Measurements from ENCODE around the gene NDUFAF2.
"Not testable (repeated sequence)": the region's sequence is repeated elsewhere in the genome, so short reads cannot be mapped to it uniquely, and the experiment has no call there.

Gene NDUFAF2, protein sequence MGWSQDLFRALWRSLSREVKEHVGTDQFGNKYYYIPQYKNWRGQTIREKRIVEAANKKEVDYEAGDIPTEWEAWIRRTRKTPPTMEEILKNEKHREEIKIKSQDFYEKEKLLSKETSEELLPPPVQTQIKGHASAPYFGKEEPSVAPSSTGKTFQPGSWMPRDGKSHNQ

DNA sequence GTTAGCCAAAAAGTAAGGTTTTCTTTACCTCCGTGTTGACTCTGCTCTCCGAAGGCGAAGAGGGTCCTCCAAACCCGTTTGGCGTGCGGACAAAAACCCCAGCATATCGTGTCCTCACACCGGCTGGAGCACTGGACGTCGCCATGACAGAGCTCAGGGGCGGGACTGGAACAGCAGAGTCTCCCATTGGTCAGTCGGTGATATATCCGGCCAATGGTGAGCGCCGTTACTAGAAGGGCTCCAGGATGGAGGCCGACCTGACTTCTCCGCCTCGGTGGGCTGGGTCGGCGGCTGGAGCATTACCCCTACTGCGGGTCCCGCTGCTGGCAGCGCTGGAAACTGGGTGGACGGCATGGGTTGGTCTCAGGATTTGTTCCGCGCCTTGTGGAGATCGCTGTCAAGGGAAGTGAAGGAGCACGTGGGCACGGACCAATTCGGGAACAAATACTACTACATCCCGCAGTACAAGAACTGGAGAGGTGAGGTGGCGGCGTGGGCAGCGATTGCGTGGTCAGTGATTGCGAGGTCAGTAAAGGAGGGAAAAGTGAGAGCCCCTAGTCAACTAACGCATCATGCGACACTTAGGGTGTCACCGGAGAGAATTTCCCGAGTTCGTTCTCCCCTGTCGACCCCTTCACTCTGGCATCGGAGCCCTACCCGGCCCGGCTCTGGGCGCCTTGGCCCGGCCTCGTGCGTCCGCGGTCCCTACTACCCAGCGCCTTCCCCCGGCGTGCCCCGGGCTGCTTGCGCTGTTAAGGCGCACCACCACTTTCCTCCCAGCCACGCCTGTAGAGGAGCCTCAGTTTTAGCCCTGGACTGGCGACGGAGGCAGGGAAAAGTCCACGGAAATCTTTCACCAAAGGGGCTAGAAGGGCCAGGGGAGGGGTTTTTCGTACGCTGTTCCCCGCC, at the start of gene NDUFAF2, which contains the start of gene ERCC8:
NDUFAF2 (plus strand) TSS at position 302 of the 909 bp plus-strand sequence; CDS start at position 353, 51 bp downstream.
ERCC8 (minus strand) TSS at position 167 of the 909 bp plus-strand sequence; CDS start at position 105, 62 bp downstream.
- DNase-seq, result peak; percentile 77

- DNase-seq, result no peak
Observed at GRCh38 chr5:60896991-60897390, 48.0 kb upstream of the NDUFAF2 start.

DNA sequence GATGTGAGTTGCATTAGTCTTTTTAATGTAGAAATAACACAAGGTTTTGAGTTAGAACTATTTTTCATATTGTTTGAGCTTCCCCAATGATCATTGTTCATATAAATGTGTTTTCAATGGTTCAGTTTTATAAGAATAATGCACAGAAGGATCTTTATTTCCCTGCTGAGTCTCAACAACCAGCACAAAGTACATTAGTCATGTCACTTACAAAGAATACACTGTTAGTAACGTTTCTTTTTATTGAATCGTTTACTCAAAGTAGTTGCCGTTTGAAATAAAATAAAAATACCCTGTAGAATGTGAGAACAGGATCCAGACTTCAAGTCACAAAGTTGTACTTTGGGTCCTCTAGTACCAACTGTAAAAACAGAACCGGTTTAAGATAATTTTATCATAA, 41.6 kb upstream of the NDUFAF2 start:
- no peak for DNase-seq

GRCh38 chr5:60916646-60917045, 28.4 kb upstream of the NDUFAF2 start:
- DNase-seq, result no peak

DNA sequence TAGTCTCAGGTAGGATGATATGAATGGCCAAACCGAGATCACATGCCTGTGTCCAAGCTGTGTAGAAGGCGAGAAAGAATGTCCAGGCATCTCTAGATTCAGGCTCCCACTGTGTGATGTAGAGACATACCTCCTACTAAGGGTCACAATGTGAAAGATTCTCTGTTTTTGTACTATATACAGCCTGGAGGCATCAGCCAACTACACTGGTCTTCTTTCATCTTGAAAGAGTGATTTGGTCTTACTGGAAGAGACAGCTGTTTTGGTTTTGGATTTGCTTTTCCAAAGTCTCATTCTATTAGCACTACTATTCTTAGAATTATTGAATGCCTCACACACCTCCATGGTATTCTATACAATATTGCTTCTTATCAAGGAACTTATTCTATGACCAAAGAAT, 26.5 kb upstream of the NDUFAF2 start:
- no peak for DNase-seq

- DNase-seq, result no peak
Observed at GRCh38 chr5:60927450-60927849, 17.6 kb upstream of the NDUFAF2 start.

GRCh38 chr5:60929024-60929423, 16.0 kb upstream of the NDUFAF2 start:
- no peak for DNase-seq

DNA sequence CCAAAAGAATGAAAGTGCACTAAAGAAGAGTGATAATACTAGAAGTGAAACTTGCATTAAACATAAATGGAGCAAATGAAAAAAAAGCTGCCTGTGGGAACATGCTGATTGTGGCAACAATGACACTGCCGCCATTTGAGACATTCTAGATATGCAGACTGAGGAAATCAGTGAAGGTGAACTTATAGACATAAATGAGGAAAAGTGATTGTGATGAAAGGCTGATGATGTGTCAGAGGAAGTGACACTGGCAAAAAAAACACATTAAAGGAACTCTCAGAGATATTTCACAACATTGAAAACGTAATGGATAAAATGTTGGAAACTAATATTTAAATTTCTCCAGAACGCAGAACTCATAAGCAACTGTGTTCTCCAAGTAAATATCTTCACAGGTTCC, 1.4 kb upstream of the NDUFAF2 start:
- no peak for DNase-seq

DNA sequence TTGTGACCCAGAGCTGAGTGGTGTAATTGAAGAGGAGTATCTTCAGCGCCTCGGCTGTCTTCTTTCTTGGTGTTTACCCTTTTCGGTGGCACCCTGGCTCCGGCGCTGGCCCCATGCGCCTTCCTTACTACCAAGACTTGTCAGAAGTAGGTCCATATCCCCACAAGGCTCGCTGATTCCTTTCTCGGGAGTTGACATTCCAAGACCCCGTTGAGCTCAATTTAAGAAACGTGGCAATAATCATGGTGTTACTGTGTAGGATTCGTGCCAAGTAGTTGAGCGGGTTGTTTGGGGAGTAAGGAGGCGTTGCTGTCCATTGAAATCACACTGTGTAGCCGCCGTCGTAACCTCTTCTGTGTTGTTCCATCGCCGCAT, 795 bp downstream of the NDUFAF2 start:
- peak; percentile 41 for DNase-seq

GRCh38 chr5:60948738-60949137, 3.7 kb downstream of the NDUFAF2 start:
- DNase-seq, result no peak

DNA sequence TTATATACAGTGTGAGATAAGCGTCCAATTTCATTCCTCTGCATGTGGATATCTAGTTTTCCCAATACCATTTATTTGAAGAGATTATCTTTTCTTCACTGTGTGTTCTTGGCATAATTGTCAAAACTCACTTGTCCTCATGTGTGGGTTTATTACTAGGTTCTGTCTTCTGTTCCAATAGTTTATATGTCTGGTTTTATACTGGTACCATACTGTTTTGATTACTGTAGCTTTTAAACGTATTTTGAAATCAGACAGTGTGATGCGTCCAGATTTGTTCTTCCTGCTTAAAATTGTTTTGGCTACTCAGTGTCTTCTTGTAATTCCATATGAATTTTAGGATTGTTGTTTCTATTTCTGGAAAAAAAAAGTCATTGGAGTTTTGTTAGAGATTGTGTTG, 10.2 kb downstream of the NDUFAF2 start:
- DNase-seq, result no peak

DNA sequence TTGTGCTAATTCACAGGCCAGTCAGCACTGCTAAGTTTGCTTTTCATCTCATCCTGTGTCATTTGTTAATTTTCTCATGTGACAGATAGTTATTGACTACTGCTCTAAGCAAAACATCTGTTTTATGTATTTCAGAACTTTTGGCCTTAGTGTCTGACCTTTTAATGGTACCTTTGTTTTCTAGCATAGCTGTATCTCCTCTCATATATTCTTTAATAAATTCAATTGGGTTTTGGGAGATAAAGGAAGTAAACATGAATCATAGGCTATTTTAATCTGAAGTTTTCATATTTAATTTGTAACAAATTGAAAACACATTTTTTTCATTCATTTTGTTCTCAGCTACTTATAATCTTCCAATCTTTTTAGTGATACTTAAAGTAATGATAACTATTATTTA, 13.1 kb downstream of the NDUFAF2 start:
- no peak for DNase-seq

GRCh38 chr5:60958712-60959111, 13.7 kb downstream of the NDUFAF2 start:
- DNase-seq, result no peak

- DNase-seq, result peak; percentile 19
Observed at GRCh38 chr5:60959156-60959555, 14.2 kb downstream of the NDUFAF2 start.

DNA sequence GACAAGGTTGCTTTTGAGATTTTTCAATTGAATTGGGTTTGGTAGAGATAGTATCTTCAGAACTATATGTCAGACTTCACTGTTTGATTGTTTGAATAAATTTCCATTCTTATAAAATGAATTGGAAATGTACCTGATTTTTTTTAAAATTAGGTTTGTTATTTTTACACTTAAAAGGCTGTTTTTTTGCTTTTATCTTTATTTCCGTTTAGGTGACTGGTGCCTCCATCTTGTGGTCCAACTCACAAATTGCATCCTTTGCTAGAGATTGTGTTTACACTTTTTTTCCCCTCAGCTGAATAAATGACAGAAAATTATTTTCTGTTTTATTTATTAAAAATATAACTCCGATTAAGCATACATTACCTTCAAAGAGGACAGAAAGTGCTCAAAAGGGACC, 15.6 kb downstream of the NDUFAF2 start:
- no peak for DNase-seq

GRCh38 chr5:60961685-60962084, 16.7 kb downstream of the NDUFAF2 start:
- DNase-seq, result no peak

- no peak for DNase-seq
Observed at GRCh38 chr5:60972231-60972630, 27.2 kb downstream of the NDUFAF2 start.

DNA sequence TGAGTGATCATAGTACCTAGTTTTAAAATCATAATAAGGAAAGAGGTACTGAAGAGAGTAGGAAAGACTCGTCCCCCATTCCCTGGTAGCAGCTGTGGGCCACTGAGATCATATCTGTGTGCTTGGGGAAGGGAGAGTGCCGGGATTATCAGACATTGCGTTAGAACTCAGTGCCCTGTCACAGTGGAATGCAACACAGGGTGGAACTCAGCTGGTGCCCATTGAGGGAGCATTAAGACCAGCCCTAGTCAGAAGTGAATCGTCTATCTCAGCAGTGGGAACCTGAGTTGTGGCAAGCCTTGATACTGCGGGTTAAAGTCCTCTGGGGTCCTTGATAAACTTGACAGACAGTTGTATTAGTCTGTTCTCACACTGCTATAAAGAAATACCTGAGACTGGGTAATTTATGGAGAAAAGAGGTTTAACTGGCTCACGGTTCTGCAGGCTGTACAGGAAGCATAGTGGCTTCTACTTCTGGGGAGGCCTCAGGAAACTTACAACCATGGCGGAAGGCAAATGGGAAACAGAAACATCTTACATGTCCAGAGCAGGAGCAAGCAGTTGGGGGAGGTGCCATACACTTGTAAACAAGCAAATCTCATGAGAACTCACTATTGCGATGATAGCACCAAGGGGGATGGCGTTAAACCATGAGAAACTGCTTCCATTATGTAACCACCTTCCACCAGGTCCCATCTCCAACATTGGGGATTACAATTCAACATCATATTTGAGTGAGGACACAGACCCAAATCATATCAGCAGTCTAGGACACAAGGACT, 33.1 kb downstream of the NDUFAF2 start:
- no peak for DNase-seq

DNA sequence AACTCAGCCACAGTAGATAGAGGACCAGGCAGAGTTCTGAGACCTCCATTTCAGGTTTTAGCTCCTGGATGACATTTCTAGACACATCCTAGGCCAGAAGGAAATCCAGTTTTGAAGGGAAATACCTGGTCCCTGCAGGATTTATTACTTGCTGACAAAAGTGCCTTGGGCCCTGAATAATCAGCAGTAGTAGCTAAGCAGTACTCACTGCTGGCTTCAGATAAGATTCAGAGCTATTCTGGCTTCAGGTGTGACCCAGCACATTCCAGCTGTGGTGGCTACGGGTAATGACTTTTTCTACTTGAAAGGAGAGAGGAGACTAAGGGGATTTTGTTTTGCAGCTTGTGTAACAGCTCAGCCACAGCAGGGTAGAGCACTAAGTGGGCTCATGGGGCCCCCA, 34.0 kb downstream of the NDUFAF2 start:
- no peak for DNase-seq

- no peak for DNase-seq
Observed at GRCh38 chr5:60980511-60980910, 35.5 kb downstream of the NDUFAF2 start.

DNA sequence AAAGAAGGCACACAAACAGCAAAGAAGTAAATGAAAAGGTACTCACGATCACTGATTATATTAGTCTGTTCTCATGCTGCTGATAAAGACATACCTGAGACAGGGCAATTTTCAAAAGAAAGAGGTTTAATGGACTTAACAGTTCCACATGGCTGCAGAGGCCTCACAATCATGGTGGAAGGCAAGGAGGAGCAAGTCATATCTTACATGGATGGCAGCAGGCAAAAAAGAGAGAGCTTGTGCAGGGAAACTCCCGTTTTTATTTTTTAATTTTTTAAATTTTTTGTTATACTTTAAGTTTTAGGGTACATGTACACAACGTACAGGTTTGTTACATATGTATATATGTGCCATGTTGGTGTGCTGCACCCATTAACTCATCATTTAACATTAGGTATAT, 37.1 kb downstream of the NDUFAF2 start:
- DNase-seq, result not testable (repeated sequence)

DNA sequence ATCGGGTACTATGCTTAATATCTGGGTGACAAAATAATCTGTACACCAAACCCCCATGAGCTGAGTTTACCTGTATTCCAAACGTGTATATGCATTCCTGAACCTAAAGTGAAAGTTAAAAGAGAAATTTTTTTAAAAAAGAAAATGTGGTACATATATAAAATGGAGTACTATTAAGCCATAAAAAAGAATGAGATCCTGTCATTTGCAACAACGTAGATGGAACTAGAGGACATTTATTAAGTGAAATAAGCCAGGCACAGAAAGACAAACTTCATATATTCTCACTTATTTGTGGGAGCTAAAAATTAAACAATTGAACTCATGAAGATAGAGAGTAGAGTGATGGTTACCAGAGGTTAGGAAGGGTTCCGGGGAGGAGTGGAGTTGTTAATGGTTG, 44.8 kb downstream of the NDUFAF2 start:
- no peak for DNase-seq

GRCh38 chr5:60992871-60993270, 47.9 kb downstream of the NDUFAF2 start:
- no peak for DNase-seq

GRCh38 chr5:60993425-60993824, 48.4 kb downstream of the NDUFAF2 start:
- DNase-seq, result no peak
